Activated CD8-positive, alpha-beta memory T cell treated with anti-CD3 and anti-CD28 coated beads, Interleukin-2, amount 50 U/mL, for 24 hours (primary cell): ENCODE results near the gene CAT.

Source experiments
- DNase-seq: peaks from one replicate; pipeline ENCODE4 v3.0.0-alpha.2; 2020; ENCODE audit errors: extremely low read depth

The CAT gene

DNA sequence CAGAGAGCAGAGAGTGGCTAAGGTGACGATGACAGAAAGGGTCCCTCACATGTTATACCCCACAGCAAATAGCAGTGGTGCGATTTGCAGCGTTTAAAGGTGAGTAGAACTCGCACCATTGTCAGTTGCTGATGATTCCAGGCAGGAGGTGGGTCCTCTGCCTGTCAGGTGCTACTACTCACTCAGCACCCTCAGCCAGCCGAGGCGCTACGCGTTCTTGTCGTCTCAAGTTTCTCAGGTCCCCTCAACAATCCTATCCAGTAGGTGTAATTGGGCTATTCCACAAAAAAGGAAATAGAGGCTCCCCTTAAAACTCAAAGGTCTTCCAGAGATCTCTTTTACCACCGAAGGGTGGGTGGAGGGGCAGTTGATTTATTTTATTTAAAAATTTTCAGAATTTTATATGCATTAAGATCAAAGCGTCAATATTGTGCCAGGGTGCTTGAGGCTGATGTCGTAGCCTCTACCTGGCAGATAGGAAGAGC is 56.5 kb downstream of the CAT start:
- no peak for DNase-seq

DNA sequence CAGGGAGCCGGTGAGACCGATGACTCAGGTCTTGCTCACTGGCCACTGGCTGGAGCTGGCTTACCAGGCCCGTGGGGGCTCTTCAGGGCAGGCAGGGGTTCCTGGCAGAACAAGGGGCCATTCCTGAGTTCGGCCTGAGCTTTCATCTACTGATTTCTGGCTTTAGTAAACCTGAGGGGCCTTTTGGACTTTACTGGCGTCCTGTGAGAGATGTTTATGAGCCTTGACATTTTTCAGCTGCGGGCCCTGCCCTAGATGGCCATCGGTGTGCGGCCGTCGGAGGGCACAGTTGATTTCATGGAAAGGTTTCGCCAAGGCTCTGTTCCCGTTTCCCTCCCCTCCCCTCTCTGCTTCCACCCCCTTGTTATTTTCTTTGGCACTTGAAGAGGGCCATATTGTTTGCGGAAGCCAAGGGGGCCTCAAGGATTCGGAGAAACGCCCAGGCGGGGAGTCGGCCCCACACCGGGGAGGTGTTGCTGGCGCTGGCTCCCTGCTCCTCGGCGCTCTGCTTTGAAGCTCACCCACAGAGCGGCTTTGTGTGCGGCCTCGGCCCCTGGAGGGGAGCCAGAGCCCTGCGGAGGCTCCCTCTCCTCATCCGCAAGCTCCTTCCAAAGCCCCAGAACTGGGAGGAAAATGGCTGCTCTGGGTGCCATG is 57.1 kb downstream of the CAT start:
- DNase-seq: no peak

DNA sequence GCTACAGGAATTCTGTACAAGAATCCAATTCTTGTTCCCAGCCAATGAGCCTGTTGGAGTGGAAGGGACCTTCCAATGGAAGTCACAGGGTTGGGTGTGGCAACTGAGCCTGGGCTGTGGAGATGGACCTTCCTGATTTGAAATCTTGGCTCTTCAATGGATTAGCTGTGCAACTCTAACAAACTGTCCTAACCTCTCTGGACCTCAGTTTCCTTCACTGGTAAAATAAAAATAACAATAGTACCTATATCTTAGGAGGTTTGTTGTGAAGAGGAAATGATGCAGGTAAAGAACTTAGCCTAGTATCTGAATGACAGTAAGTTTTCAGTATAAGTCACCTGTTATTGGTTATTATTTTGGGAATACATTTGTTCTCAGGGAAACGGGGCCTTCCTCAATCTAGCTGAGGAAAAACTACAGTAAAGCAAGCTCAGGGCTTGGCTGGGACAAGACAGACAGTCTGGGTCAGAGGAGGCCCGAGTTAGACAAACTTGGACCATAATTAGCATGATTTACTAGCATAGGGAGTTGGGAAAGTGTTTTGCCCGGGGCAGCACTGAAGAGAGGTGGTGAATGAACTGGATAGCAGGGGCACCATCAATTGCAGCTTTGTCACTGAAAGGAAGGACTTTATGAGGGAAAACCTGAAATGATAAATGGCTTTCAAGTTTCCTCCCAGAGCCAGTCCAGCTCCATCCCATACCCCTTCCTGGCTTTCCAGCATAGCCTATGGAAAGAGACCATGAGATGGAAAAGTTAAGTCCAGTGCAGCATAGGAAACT is 61.2 kb downstream of the CAT start:
- no peak for DNase-seq

DNA sequence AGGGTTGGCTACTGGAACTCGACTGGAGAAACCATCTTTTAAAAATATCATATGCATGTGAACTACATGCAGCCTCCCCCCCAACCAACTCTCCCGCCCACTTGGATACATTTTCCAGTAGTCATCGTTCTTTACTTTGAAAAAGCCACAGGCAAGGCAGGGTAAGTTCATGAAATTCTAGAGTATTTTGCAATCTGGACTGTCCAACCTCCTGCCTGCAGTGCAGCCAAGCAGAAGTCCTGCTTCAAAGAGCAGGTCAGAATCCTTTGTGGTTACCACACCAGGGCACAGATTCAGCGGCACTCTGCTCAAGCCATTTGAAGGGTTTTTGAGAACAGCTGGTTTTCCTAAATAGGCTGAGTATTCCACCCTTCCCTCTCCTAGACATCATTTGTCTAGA is 62.8 kb downstream of the CAT start:
- DNase-seq: no peak

DNA sequence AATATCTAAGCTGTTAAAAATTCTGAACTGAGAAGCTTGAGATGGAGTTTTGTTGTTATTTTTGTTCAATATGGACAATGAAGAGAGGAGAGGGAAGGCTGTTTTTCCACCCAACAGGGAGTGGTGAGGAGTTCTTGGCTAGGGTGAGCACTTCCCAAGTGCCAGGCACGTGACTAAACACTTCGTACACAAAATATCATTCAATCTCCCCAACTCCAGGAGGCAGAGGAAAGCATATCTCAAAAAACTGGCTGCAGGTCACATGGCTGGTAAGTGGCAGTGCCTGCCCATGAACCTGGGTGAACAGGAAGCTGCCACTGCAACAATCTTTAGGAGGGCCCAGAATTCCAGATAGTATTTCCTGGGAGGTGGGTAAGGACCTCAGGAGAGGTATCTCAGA is 63.2 kb downstream of the CAT start:
- no peak for DNase-seq

DNA sequence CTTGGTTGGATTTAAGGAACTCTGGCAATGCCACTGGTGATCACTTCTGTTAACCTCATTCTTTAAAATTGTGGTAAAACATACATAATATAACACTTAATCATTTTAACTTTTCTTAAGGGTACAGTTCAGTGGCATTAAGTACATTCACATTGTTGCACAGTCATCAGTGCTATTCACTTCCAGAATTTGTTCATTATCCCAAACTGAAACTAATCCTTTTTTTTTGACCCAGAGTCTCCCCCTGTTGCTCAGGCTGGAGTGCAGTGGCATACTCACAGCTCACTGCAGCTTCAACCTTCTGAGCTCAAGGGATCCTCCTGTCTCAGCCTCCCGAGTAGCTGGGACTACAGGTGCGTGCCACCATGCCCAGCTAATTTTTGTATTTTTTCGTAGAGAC is 64.2 kb downstream of the CAT start:
- DNase-seq: no peak

DNA sequence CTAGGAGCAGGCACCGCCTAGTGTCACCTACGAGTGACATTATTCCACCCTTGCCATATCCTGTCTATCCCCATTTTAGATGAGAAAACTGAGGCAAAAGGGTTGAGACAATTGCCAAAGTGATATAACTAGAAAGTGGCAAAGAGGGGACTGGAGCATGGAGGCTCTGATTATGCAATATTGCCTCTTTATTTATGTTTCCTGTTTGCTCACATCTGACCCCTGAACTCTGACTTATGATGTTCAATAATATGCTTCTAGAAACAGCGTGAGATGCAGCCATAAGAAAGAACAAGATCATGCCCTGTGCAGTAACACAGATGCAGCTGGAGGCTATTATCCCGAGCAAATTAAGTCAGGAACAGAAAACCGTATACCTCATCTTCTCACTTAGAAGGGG is 67.1 kb downstream of the CAT start:
- DNase-seq: no peak

DNA sequence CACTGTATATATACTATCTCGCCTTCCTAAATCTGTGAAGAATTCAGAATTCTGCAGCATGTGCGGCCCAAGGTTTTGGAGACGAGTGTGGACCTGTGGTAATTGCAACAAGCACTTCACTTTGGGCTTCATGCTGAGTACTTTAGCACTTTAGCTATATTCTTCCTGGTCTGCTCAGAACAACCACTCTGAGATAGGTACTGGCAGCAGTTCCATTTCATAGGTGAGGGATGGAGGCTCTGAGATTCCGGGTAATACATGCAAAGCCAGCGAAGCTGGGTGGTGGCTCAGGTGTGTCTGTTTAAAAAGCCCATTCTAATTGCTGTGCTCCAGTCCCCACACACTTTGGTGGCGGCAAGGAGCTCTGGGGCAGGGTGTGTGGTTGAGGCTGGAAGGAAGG is 68.4 kb downstream of the CAT start:
- DNase-seq: no peak

DNA sequence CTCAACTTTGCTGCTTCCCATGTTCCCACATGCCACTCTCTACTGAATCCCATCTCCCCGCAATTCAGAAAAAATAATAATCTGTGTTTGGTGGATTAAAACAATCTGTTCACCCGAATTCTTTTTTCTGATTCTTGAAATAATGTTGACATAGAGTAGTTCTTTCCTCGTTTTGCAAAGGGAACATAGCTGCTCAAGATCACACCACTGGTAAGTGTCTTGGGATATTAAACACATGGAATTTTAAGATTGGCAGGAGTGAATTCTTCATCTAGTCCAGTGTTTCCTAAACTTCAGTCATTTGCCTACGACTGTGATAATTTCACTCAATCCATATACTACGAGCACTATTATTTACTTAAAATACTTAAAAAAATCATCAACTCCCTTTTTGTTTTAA is 68.9 kb downstream of the CAT start:
- no peak for DNase-seq

DNA sequence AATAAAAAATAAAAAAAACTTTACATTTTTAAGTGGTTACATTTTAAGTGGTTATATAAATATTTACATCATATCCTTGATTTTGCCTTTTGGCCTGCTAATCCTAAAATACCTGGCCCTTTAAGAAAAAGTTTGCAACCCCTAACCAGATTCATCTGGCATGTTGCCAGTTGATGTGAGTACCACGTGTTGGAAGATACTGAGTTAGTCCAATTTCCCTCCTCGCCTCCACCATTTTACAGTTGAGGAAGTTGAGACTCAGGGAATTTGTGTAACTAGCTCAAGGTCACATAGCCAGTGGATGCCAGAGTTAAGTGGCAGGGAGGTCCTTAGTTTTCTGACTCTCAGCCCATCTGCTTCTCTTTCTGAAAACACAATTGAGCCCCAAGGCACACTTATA is 69.8 kb downstream of the CAT start:
- DNase-seq: no peak

DNA sequence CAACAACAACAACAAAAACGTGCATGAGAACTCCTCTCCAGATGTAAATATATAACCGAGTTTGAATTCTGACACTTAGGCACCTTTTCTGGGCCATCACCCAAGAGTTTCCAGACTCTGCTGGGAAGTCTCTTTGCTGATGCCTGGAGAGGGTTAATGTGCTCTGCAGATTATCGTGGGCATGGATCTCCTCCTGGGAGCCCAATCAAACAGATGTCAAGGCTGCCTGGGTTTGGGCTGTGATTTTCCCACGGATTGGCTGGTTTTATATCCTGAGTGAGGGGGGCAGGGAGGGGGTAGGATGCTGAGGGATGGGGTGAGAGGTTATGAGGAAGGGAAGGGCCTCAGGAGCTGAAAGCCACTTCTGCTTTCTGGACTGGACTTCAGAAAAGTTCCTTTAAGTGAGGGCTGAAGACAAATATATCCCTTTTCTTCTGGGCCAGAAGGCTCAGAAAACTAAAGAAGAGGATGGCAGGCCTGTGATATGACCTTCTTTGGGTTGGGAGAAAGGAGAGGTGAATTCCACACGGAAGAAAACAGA is 70.7 kb downstream of the CAT start:
- no peak for DNase-seq

DNA sequence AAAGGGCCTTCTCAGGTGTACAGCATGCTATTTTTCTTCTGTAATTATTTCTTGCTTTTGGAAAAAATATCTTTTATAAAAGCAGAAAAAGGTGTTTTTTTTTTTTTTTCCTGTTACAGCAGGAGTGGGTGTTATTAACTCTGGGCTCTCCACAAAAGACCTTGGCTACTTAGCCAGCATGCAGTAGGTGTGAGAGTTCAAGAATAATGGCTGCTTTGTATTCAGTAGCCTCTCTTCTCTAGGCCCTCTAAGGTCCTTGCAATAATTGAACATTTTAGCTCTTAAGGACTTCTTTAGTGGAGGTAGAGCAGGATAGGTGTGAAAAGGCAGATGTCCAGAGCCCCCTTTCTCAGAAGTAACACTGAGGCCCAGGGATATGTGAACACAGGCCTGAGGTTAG is 71.5 kb downstream of the CAT start:
- no peak for DNase-seq

DNA sequence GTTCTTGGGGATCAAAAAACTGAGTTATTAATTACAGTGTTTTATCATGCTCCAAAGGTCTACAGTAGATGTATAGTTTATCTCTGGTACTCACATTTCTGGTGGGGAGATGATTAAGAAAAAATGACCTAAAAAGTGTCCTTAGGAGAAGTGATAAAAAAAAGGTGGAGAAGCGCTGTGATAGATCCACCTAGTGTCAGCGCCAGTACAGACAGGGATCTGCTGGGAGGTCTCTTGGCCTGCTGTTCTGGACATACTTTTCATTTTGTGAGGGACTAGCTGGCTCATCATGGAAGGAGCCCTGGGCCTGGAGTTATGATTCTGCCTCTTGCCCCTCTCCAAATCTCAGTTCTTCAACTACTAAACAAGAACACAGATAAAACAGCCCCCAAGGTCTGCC is 71.9 kb downstream of the CAT start:
- no peak for DNase-seq

DNA sequence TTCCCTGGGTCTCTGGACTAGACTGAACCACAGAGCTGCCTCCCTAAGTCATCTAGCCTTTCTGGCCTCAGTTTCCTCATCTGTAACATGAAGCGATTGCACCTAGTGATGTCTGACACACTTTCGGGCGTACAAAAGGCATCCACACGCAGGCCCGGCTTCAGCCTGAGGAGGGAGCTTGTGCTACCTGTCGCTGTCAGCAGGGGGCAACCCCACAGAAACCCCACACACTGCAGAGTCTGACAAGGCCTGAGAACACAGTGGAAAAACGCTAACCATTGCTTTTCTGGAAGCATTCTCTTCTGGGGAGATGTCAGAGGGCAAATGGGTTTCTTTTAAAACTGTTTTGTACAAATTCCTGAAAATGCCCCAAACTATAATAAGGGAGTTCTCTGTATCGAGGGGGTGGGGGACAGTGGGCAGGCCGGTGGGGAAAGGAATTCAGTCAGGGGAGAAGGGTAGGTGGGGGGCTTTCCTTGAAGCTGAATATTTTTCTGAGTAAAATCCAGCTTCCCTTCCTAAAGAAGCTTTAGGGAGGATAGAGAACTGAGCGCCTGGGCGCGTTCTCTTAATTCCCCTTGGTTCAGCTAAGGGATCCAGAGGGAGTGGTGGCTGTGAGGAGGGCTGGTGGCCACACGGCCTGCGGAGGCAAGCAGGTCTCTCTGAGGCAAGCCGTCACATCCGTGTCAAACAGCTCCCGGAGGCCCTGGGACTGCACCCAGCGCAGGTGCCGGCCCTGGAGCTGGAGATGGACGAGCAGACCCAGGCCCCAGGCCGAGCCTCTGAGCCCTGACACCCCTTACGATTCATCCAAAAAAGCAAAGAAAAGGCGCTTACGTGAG is 74.3 kb downstream of the CAT start:
- DNase-seq: no peak

DNA sequence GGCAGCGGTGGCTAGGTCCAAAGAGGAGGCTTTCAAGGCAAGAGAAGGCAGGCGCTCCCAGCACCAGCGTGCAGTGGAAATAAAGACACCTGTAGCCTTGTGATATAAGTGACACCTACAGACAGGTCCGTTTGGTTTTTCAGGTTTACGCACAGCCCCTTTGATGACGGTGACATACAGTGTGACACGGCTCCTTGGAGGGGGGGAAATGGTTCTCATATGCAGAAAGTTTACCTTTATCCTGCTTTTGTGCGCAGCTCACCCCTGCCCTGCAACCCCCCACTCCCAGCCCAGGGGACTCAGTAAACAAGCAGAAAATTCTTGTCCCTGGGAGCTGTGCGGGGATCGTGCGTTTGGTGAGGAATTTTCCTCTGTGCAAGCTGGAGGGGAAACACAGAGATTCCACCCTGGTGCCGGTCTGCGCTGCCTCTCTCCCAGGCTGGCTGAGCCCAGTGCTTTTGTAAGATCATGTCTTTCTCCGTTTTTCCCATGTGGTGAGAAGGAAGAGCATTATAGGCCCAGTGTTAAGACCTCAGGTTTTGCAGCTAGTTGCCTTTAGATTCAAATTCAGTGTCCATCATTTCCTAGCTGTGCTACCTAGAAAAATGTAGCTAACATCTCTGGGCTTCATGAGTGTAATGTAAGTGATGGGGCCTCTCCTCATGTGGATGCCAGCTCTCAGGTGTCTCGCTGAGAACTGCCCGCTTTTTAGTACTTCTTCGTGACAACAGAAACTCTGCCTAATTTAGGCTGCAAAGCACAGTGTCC is 75.1 kb downstream of the CAT start, which contains the start of gene ELF5:
ELF5 (minus strand) TSS at position 113 of the 768 bp plus-strand sequence. CDS start 8,045 bp downstream, outside the sequence.
- no peak for DNase-seq

DNA sequence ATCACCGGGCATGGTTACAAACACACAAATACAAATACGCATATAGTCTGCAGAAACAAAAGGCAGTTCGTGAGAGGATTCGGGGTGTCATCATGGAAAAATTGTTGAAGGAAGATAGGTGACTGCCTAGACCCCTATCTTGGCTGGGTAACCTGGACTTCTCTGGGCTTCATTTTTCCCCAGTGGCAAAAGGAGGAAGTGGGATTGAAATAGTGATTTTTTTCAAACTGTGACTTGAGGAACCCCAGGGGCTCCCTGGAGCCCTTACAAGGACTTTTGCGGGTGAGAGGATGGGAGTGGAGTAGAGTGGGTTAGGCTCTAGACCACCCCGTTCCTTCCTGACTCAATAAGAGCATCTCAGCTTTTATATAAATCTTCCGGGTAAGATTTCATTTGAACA is 75.9 kb downstream of the CAT start:
- no peak for DNase-seq

DNA sequence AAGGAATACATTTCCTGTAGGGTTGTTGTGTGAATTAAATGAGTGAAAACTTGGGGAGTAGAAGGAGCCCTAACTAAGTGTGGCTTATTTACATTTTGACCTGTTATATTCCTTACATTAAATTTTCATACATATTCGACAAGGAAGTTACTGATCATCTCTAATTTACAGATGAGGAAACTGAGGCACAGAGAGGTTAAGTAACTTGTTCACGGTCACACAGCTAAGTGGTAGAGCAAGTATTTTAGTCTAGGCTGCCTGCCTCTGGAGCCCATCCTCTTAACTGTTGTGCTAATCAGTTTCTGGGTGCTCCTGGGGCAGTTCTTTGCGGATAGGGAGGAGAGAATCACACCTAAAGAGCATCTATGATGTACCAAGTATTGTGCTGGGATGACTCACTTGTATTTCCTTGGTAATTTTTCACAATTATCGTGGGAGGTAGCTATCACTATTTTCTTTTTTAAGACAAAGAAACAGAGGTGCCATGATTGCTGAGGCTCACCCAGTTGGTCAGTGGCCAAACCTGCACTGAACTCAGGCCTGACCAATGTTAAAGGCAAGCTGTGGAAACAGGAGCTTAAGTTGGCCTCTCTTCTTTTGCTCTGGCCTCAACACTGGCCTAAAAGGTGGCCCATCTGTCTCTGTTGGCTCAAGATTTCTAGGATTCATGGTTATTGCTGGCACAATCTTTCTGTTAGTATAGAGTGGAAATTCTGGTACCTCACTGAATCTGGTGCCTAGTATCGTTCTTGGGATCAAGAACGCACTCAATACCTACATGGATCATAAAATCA is 77.7 kb downstream of the CAT start:
- DNase-seq: no peak

DNA sequence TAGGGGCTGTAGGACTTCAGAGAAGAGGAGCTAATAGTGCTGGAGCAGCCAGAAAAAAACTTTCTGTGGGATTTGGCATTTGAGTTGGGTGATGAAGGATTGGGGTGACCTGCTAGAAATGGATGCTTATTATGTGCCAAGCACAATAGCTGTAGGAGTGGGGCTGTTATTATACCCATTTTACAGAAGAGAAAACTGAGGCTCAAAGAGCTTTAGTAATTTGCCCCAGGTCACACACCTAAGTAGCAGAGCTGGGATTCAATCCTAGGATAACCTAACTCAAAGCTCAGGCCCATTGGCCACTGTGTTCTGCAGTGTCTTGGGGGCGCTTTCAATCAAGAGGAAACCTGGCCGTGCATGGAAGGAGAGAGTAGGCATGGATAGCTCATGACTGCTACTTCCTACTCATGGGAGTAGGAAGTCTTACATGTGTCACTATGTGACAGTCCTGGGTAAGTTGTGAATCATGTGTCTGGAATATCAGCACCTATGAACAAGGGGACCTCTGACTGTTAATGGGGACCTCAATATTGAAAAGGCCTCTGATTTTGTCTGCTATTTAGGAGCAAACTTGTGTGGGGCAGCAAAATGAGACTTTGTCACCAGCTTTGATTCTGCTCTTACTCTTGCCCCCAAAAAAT is 81.0 kb downstream of the CAT start:
- no peak for DNase-seq

DNA sequence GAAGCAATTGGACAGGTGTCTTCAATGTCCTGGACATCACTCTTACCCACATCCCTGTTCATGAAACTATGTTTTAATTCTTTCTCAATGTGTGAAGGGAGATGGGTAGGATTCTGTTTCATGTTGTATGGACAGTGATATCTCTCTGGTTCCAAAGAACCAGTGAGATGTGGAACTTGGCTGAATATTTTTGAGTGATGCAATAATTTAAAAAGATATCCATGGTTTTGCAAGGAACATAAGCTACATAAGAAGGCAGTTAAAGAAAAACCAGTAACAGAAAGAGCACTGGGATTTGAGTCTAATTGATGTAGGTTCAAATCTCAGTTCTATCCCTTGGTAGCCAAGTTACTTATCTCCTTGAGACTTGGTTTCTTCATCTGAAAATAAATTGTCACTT is 82.5 kb downstream of the CAT start:
- no peak for DNase-seq
